ENCODE results near the gene HECTD1.
"Not testable (repeated sequence)": the region's sequence is repeated elsewhere in the genome, so short reads cannot be mapped to it uniquely, and the experiment has no call there.

HECTD1 gene

GRCh38 chr14:31060253-31060875 lies 147.2 kb downstream of the HECTD1 start:
- no peak for TF ChIP-seq CTCF (IDR thresholded peaks at IDR 0.05; ENCODE audit: low read depth, low read length, missing control alignments)
- DNase-seq (ENCODE audit: extremely low read depth, low read depth): no peak
- H3K4me3 ChIP-seq (replicated peaks; ENCODE audit: low read depth, low read length): no peak overlapping the region

- no peak overlapping the region for H3K4me3 ChIP-seq (replicated peaks; ENCODE audit: low read depth, low read length)
- no peak for TF ChIP-seq CTCF (IDR thresholded peaks at IDR 0.05; ENCODE audit: low read depth, low read length, missing control alignments)
- DNase-seq (ENCODE audit: extremely low read depth, low read depth): no peak
Measured at GRCh38 chr14:31059152-31059924, 148.3 kb downstream of the HECTD1 start.

GRCh38 chr14:31057701-31058364 lies 149.8 kb downstream of the HECTD1 start:
- no peak for DNase-seq (ENCODE audit: extremely low read depth, low read depth)

GRCh38 chr14:31057035-31057434 lies 150.6 kb downstream of the HECTD1 start:
- no peak for DNase-seq (ENCODE audit: extremely low read depth, low read depth)
- H3K4me3 ChIP-seq (replicated peaks; ENCODE audit: low read depth, low read length): no peak overlapping the region
- TF ChIP-seq CTCF (IDR thresholded peaks at IDR 0.05; ENCODE audit: low read depth, low read length, missing control alignments): no peak

More at GRCh38 chr14:31057701-31058364, 149.8 kb downstream of the HECTD1 start:
- H3K4me3 ChIP-seq (replicated peaks; ENCODE audit: low read depth, low read length): no peak overlapping the region
- no peak for TF ChIP-seq CTCF (IDR thresholded peaks at IDR 0.05; ENCODE audit: low read depth, low read length, missing control alignments)

GRCh38 chr14:31052905-31053586 lies 154.5 kb downstream of the HECTD1 start:
- DNase-seq (ENCODE audit: extremely low read depth, low read depth); H3K4me3 ChIP-seq (replicated peaks; ENCODE audit: low read depth, low read length): not testable (repeated sequence)

- no peak overlapping the region for H3K4me3 ChIP-seq (replicated peaks; ENCODE audit: low read depth, low read length)
- TF ChIP-seq CTCF (IDR thresholded peaks at IDR 0.05; ENCODE audit: low read depth, low read length, missing control alignments): no peak
- no peak for DNase-seq (ENCODE audit: extremely low read depth, low read depth)
Measured at GRCh38 chr14:31051511-31051910, 156.1 kb downstream of the HECTD1 start.

- no peak for TF ChIP-seq CTCF (IDR thresholded peaks at IDR 0.05; ENCODE audit: low read depth, low read length, missing control alignments)
- no peak for DNase-seq (ENCODE audit: extremely low read depth, low read depth)
- H3K4me3 ChIP-seq (replicated peaks; ENCODE audit: low read depth, low read length): no peak overlapping the region
Measured at GRCh38 chr14:31051023-31051422, 156.6 kb downstream of the HECTD1 start.
